ENCODE measurements around the gene RBM24. TPM values are rescaled to one million over a fixed set of nuclear protein-coding genes. Genes with fewer than 3 reads are reported as not detected.

The RBM24 gene
- total and polyA plus RNA-seq, 2 donors (not counting 3 experiments of a cell fraction or from before 2014, with no cell fraction given), result 6.6 to 6.7 TPM

DNA sequence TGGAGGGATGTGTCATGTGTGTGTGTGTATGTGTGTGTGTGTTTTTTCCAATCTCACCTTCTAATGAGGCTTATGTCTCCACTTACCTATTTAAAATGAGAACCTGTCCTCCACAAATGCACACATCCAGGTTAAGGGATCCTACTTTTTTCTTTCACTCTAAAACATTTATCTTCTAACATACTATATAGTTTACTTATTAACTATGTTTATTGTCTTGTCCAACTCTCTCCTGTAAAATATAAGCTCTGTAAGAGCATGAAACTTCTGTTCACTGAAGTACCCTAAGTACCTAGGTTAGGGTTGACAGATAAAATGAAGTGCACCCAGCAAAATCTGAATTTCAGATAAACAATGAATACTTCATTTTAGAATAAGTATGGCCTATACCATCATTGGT lies 29.2 kb upstream of the RBM24 start:
- intact Hi-C loops (cut with micrococcal nuclease) (no loop called here), dilution Hi-C loops (cut with MboI; ENCODE audit: extremely low pct_ligation_motif_present, low sequenced_read_pairs) (no loop called here)
- Histone ChIP-seq H3K27ac (ENCODE audit: insufficient read depth, low read depth, low read length) (no peak overlapping the region), H4K20me1 (replicated peaks; ENCODE audit: control insufficient read depth, extremely low read depth, insufficient read depth, low read length) (no peaks in the 10 kb centered on the region), H3K4me2 (ENCODE audit: insufficient read depth, low read length) (no peak overlapping the region), H3K27me3 (ENCODE audit: control insufficient read depth in 2 of 2, insufficient read depth in 2 of 2, low read length in 2 of 2) (no peaks in the 10 kb centered on the region), H3K79me2 (ENCODE audit: control insufficient read depth, insufficient read depth, low read length) (no peaks in the 10 kb centered on the region), H3K9ac (replicated peaks; ENCODE audit: extremely low read depth, insufficient read depth, low read length) (no peak overlapping the region), H3K4me3 (replicated peaks in 1 of 3; ENCODE audit: insufficient read depth in 1 of 3, low read depth in 1 of 3, low read length in 3 of 3) (no peak overlapping the region), H3K9me1 (replicated peaks; ENCODE audit: control insufficient read depth, extremely low read depth, insufficient read depth, low read length) (no peaks in the 10 kb centered on the region), H2AFZ (ENCODE audit: low read depth, low read length) (no peak overlapping the region), H3K36me3 (ENCODE audit: control insufficient read depth in 2 of 2, extremely low read depth in 1 of 2, insufficient read depth in 2 of 2, low read length in 2 of 2) (no peaks in the 10 kb centered on the region), H3K4me1 (ENCODE audit: control insufficient read depth, extremely low read depth, insufficient read depth, low read length) (no peaks in the 10 kb centered on the region), H3K9me3 (replicated peaks; ENCODE audit: control insufficient read depth, insufficient read depth, low read length) (no peaks in the 10 kb centered on the region)
- BruUV-seq (replicated peaks), result no TSS peak
- FAIRE-seq (no peak), DNase-seq (ENCODE audit: low read depth, low spot score) (no peak)
- CTCF ChIA-PET, result no interaction called here
- no peak for TF ChIP-seq MYC (IDR thresholded peaks at IDR 0.05; ENCODE audit: low read depth, low read length)
- TF ChIP-seq, protein P1, sequence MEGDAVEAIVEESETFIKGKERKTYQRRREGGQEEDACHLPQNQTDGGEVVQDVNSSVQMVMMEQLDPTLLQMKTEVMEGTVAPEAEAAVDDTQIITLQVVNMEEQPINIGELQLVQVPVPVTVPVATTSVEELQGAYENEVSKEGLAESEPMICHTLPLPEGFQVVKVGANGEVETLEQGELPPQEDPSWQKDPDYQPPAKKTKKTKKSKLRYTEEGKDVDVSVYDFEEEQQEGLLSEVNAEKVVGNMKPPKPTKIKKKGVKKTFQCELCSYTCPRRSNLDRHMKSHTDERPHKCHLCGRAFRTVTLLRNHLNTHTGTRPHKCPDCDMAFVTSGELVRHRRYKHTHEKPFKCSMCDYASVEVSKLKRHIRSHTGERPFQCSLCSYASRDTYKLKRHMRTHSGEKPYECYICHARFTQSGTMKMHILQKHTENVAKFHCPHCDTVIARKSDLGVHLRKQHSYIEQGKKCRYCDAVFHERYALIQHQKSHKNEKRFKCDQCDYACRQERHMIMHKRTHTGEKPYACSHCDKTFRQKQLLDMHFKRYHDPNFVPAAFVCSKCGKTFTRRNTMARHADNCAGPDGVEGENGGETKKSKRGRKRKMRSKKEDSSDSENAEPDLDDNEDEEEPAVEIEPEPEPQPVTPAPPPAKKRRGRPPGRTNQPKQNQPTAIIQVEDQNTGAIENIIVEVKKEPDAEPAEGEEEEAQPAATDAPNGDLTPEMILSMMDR (IDR thresholded peaks at IDR 0.05; ENCODE audit: extremely low read depth in 1 of 2, insufficient read depth in 1 of 2, low read depth in 1 of 2, low read length in 2 of 2), result no peak
- no peak for TF ChIP-seq POLR2A (IDR thresholded peaks at IDR 0.05; ENCODE audit: low read depth, low read length)
- TF ChIP-seq, protein P2, sequence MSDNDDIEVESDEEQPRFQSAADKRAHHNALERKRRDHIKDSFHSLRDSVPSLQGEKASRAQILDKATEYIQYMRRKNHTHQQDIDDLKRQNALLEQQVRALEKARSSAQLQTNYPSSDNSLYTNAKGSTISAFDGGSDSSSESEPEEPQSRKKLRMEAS (IDR thresholded peaks at IDR 0.05; ENCODE audit: insufficient read depth, insufficient read length), result no peak
- no peak for TF ChIP-seq EZH2 (IDR thresholded peaks at IDR 0.05; ENCODE audit: borderline replicate concordance, low read depth, low read length, severe bottlenecking)
- no peak for TF ChIP-seq FOS (IDR thresholded peaks at IDR 0.05; ENCODE audit: borderline replicate concordance, insufficient read depth, low read length)
- no peak for TF ChIP-seq JUN (IDR thresholded peaks at IDR 0.05; ENCODE audit: borderline replicate concordance, insufficient read depth, insufficient read length, low read depth)
- TF ChIP-seq POLR2AphosphoS5 (IDR thresholded peaks at IDR 0.05; ENCODE audit: insufficient read depth, low read depth, low read length), result no peak
- TF ChIP-seq GATA2 (IDR thresholded peaks at IDR 0.05; ENCODE audit: insufficient read depth, insufficient read length, low read depth, low read length), result no peak
- POLR2A ChIA-PET, result no interaction called here

All from endothelial cell of umbilical vein (primary cell).